GM18502 (cell line): ENCODE measurements around the gene RETN.
"Not testable (repeated sequence)": the region's sequence is repeated elsewhere in the genome, so short reads cannot be mapped to it uniquely, and the experiment has no call there.

Source experiments
- ATAC-seq: cut with Tn5 transposase; IDR thresholded peaks from one replicate; pipeline ENCODE4 v1.9.1; 2021; ENCODE audit warnings: mild to moderate bottlenecking; ENCODE audit not compliant: unreplicated experiment, poor library complexity

RETN gene

GRCh38 chr19:7637374-7638256 lies 31.2 kb upstream of the RETN start:
- ATAC-seq: peak; percentile 28

- no peak for ATAC-seq
These were observed 29.9 kb upstream of the RETN start for GRCh38 chr19:7638802-7639465.

GRCh38 chr19:7639863-7640348 lies 28.9 kb upstream of the RETN start:
- ATAC-seq: no peak

- no peak for ATAC-seq
These were observed 28.0 kb upstream of the RETN start for GRCh38 chr19:7640803-7641202.

GRCh38 chr19:7641290-7642276 lies 27.3 kb upstream of the RETN start:
- no peak for ATAC-seq

- ATAC-seq: no peak
These were observed 26.4 kb upstream of the RETN start for GRCh38 chr19:7642295-7643030.

GRCh38 chr19:7643031-7643415 lies 25.8 kb upstream of the RETN start:
- no peak for ATAC-seq

GRCh38 chr19:7643629-7644549 lies 25.0 kb upstream of the RETN start:
- not testable (repeated sequence) for ATAC-seq

- ATAC-seq: no peak
These were observed 24.3 kb upstream of the RETN start for GRCh38 chr19:7644550-7644877.

GRCh38 chr19:7645163-7645562 lies 23.7 kb upstream of the RETN start:
- no peak for ATAC-seq

- ATAC-seq: no peak
These were observed 23.0 kb upstream of the RETN start for GRCh38 chr19:7645656-7646425.

GRCh38 chr19:7646426-7646700 lies 22.5 kb upstream of the RETN start:
- no peak for ATAC-seq

- ATAC-seq: no peak
These were observed 21.7 kb upstream of the RETN start for GRCh38 chr19:7647156-7647555.

- ATAC-seq: no peak
These were observed 20.4 kb upstream of the RETN start for GRCh38 chr19:7648265-7649014.

- ATAC-seq: no peak
These were observed 18.7 kb upstream of the RETN start for GRCh38 chr19:7650148-7650547.

- no peak for ATAC-seq
These were observed 16.7 kb upstream of the RETN start for GRCh38 chr19:7652061-7652641.

- no peak for ATAC-seq
These were observed 14.4 kb upstream of the RETN start for GRCh38 chr19:7654401-7654800.
